Measurements from ENCODE around the gene HLA-C.

- no peak for TF ChIP-seq CTCF (IDR thresholded peaks at IDR 0.05)
- TF ChIP-seq POLR2A (IDR thresholded peaks at IDR 0.05), result no peak
- no peak for TF ChIP-seq EP300 (IDR thresholded peaks at IDR 0.05)
These were observed 22.7 kb downstream of the HLA-C start for GRCh38 chr6:31249184-31249583.
